GM12864 (cell line): ENCODE results near the gene AHR.

Experiments used
- DNase-seq: peaks from one replicate; pipeline ENCODE4 v3.0.0-alpha.2; 2011; ENCODE audit warnings: low read depth
- H3K4me3 ChIP-seq: 2 replicates; pipeline ENCODE4 v1.5.1; 2011; ENCODE audit warnings: mild to moderate bottlenecking, low read depth, low read length, control low read depth
- CTCF ChIP-seq: IDR thresholded peaks from 2 replicates; pipeline ENCODE4 v1.5.1; 2011; ENCODE audit warnings: low read depth, mild to moderate bottlenecking, moderate library complexity, low read length, control low read depth, inconsistent platforms; ENCODE audit errors: missing control alignments

AHR gene

GRCh38 chr7:17274551-17275245, 23.8 kb upstream of the AHR start:
- DNase-seq: no peak
- no peak for TF ChIP-seq CTCF
- no peak overlapping the region for H3K4me3 ChIP-seq

GRCh38 chr7:17275749-17276671, 22.4 kb upstream of the AHR start:
- no peak for TF ChIP-seq CTCF
- H3K4me3 ChIP-seq: no peak overlapping the region
- DNase-seq: no peak

- no peak for TF ChIP-seq CTCF
Observed at GRCh38 chr7:17279061-17279460, 19.4 kb upstream of the AHR start.

DNA sequence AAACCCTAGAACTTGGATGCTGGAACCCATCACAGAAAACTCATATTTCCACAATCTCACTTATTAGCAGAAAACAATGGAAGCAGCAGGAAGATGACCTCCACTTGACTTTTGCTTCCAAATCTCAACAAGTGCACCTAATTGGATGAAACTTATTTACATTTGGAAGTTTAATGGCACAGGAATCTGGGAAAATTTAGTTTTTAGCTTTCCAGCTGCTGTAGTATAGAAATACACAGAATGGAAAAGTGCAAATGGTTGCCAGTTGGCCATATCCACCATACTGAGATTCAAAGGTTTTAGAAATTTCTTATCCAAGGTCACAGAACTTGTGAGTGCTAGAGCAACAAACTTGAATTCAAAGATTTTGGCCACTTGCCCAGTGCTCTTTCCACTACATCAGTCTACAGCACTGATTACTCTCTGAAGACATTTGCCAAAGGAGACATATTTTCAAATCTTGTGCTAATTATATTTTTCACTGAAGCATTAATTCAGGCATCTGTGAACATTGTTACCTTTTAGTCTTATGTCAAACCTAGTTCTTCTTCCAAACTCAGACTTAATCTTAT, 9.3 kb upstream of the AHR start:
- no peak for TF ChIP-seq CTCF
- DNase-seq: no peak
- no peak overlapping the region for H3K4me3 ChIP-seq

More at GRCh38 chr7:17279061-17279460, 19.4 kb upstream of the AHR start:
- no peak overlapping the region for H3K4me3 ChIP-seq
- DNase-seq: no peak

DNA sequence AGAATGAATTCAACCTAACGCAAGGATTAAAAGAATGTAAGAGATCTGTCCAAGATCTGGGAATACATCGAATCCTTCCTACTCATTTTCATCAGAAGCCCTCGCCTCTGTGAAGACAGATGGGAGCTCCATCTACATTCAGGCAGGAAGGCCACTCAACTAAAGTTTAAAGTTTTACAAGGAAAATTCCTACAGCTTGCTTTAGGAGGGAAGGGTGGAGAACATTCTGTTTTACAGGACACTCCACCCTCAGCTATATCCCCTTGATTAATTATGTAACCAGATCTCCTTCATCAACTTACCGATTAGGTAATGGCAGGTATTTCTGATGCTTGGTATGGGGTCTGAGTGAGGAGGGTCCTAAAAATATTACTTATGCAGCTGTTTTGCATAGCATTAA, 5.6 kb upstream of the AHR start:
- DNase-seq: no peak
- H3K4me3 ChIP-seq: no peak overlapping the region
- TF ChIP-seq CTCF: no peak

DNA sequence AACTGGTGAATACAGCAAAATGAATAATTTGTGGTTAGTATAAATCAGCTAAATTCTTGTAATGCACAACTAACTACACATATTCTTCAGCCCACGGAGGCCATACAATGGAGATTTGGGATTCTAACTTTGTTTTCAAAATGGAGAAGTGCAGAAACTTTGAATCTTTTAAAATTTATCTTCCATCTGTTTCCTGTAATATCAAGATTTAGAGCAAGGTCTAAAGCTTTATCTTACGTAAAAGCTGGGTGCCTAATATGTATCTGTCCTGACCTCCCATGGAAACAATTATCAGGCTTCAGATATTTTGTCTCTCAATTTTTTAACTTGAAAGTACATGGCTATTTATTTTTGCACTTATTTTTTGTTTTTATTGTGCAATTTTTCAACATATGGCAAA, 5.0 kb upstream of the AHR start:
- no peak for DNase-seq
- TF ChIP-seq CTCF: no peak
- no peak overlapping the region for H3K4me3 ChIP-seq
